ENCODE measurements around the gene SPRYD3. TPM values are rescaled to one million over a fixed set of nuclear protein-coding genes. Genes with fewer than 3 reads are reported as not detected.

SPRYD3 gene
- total RNA-seq, 1 donor from 2014 or later = 32.3 TPM

DNA sequence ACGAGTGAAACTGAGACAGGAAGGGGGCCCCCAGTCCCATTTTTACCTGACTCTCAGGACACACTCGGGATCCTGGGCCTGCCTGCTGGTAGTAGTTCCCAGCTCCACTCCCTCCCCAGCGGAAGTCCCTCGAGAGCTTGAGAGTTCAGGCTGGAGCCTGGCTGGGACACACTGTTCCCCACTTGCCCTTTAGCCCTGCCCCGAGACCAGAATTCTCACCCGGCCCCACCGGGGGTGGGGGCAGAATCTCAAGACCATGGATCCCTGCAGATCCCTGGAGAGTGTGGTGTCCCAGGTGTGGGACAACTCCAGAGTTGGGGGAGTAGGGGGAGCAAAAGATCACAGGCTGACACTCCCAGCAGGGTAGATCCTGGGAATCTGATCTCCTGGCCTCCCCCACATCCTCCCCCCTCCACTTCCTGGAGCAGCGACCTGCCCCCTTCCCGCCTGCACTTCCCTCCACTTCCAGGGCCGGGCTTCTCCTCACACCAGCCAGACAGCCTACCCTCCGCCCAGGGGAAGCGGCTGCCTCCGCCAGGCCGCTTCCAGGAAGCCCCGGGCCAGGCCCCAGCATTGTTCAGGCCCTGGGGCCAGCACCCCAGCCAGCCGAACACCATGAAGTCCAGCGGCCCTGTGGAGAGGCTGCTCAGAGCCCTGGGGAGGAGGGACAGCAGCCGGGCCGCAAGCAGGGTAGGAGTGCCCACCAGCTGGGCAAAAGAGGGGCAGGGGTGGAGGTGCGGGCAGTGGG is 29.4 kb downstream of the SPRYD3 start, which contains the start of gene TNS2:
TNS2 (plus strand) TSS at position 495 of the 748 bp plus-strand sequence; CDS start at position 616, 121 bp downstream.
- Histone ChIP-seq H3K27me3 (ENCODE audit: control insufficient read depth, insufficient read depth, low read length) (no peaks in the 10 kb centered on the region), H3K36me3 (ENCODE audit: control insufficient read depth, insufficient read depth, low read length) (no peaks in the 10 kb centered on the region), H3K4me3 (ENCODE audit: low read depth, low read length) (peak within 1 kb of the TSS; percentile 32)
- TF ChIP-seq, protein P1, sequence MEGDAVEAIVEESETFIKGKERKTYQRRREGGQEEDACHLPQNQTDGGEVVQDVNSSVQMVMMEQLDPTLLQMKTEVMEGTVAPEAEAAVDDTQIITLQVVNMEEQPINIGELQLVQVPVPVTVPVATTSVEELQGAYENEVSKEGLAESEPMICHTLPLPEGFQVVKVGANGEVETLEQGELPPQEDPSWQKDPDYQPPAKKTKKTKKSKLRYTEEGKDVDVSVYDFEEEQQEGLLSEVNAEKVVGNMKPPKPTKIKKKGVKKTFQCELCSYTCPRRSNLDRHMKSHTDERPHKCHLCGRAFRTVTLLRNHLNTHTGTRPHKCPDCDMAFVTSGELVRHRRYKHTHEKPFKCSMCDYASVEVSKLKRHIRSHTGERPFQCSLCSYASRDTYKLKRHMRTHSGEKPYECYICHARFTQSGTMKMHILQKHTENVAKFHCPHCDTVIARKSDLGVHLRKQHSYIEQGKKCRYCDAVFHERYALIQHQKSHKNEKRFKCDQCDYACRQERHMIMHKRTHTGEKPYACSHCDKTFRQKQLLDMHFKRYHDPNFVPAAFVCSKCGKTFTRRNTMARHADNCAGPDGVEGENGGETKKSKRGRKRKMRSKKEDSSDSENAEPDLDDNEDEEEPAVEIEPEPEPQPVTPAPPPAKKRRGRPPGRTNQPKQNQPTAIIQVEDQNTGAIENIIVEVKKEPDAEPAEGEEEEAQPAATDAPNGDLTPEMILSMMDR (IDR thresholded peaks at IDR 0.05; ENCODE audit: insufficient read depth, low read length, poor library complexity, severe bottlenecking) = no peak
- DNase-seq (ENCODE audit: low read depth) = no peak

- Histone ChIP-seq H3K36me3 (ENCODE audit: control insufficient read depth, insufficient read depth, low read length) (no peaks in the 10 kb centered on the region), H3K27me3 (ENCODE audit: control insufficient read depth, insufficient read depth, low read length) (no peaks in the 10 kb centered on the region), H3K4me3 (ENCODE audit: low read depth, low read length) (peak overlapping the region; percentile 32)
- TF ChIP-seq, protein P1 (IDR thresholded peaks at IDR 0.05; ENCODE audit: insufficient read depth, low read length, poor library complexity, severe bottlenecking) = no peak
- DNase-seq (ENCODE audit: low read depth) = no peak
These were observed 30.3 kb downstream of the SPRYD3 start for GRCh38 chr12:53048780-53049401.

DNA sequence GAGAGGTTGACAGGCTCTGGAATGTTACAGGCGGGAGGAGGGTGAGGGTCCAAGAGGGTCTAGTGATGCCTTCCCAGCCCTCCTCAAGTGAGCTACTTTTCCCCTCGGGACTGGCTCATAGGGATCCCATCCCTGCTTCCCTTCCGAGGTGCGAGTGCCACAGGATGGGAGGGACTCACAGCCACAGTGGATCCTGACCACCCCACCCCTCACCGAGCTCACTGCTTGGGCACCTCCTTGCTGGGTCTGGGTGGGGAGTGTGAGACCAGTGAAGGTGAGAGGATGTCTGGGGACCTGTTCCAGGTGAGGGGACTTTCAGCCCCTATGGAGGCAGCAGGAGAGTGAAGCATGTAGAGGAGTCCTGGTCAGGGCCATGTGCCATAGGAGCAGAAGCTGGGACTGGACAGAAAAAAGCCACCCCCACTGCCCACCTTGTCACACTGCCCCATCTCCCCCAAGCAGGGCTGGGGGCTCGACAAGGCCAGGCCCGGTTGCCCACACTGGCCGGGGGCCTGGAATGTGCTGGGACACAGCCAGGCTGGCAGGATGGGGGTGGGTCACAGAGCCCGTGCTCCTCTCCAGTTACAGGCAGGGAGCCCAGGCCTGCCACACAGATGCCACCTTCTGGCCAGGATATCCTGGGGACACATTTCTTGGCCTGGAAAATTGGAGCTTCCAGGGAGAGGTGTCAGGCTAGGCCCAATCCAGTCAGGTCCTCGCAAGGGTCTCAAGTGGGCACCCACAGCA is 31.0 kb downstream of the SPRYD3 start:
- no peak for DNase-seq (ENCODE audit: low read depth)
- no peaks in the 10 kb centered on the region for H3K27me3 ChIP-seq (ENCODE audit: control insufficient read depth, insufficient read depth, low read length)
- no peaks in the 10 kb centered on the region for H3K36me3 ChIP-seq (ENCODE audit: control insufficient read depth, insufficient read depth, low read length)
- TF ChIP-seq, protein P1 (IDR thresholded peaks at IDR 0.05; ENCODE audit: insufficient read depth, low read length, poor library complexity, severe bottlenecking) = peak; percentile 21
- H3K4me3 ChIP-seq (ENCODE audit: low read depth, low read length) = no peak overlapping the region

DNA sequence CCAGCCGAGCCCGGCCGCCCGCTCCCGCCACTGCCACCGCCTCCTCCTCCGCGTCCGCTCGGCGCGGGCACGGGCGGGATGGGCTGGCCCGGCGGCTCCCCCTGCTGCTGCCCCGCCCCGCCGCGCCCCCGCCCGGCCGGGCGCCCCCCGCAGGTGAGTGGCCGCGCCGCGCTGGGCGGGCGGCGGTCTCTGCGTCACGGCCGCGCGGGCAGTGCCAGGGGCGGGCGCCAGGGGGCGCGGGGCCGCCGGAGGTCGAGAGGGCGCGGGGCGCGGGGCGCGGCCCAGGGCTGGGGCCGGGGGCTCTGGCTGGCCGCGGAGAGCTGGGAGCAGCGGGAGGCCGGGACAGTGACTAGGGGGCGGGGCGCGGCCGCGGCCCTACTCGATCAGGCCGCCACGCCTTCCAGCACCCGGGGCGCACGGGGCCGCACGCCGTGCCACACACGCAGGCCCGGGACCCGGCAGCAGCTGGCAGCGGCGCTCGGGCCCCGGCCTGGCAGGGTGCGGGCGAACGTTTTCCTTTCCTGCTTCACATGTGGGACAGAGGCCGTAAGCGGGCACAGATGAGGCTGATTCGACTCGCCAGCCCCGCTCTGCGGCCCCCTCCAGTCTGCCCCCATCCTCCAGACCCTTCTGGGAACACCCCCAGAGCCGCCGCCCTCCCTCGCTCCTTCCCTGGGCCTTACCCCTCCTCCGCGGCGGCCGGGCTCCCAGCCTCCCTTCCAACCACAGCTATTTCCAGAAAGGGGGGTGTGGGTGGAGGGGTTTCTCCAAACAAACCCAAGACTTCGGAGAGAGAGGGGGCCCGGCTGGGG is 31.8 kb downstream of the SPRYD3 start:
- Histone ChIP-seq H3K4me3 (ENCODE audit: low read depth, low read length) (peak overlapping the region; percentile 47), H3K36me3 (ENCODE audit: control insufficient read depth, insufficient read depth, low read length) (no peaks in the 10 kb centered on the region), H3K27me3 (ENCODE audit: control insufficient read depth, insufficient read depth, low read length) (no peaks in the 10 kb centered on the region)
- DNase-seq (ENCODE audit: low read depth) = no peak
- TF ChIP-seq, protein P1 (IDR thresholded peaks at IDR 0.05; ENCODE audit: insufficient read depth, low read length, poor library complexity, severe bottlenecking) = no peak

- Histone ChIP-seq H3K4me3 (ENCODE audit: low read depth, low read length) (peak overlapping the region; percentile 47), H3K36me3 (ENCODE audit: control insufficient read depth, insufficient read depth, low read length) (no peaks in the 10 kb centered on the region), H3K27me3 (ENCODE audit: control insufficient read depth, insufficient read depth, low read length) (no peaks in the 10 kb centered on the region)
- TF ChIP-seq, protein P1 (IDR thresholded peaks at IDR 0.05; ENCODE audit: insufficient read depth, low read length, poor library complexity, severe bottlenecking) = no peak
- DNase-seq (ENCODE audit: low read depth) = no peak
These were observed 32.5 kb downstream of the SPRYD3 start for GRCh38 chr12:53046655-53047220.

All from kidney epithelial cell (primary cell).